SK-N-SH (cell line): ENCODE results near the gene CLINT1. TPM values are rescaled to one million over a fixed set of nuclear protein-coding genes. Genes with fewer than 3 reads are reported as not detected.

Source experiments
- CTCF ChIA-PET: fragments of 300-600, 350-600 bp; formaldehyde crosslinking; extraction: SDS; loops from one replicate; lab custom pipeline; 2021; lab: Yijun Ruan, JAX
- POLR2A ChIA-PET: fragments of 350-600 bp; sonication (Branson Sonifier 250); formaldehyde crosslinking; extraction: SDS; loops from one replicate; lab custom pipeline; 2020; ENCODE audit warnings: antibody characterized with exemption, inconsistent platforms; lab: Yijun Ruan, JAX
- DNase-seq: peaks from one replicate; pipeline ENCODE4 v3.0.0; 2012
- H2AFZ ChIP-seq: fragments of 200-600 bp; sonication (generic); 2 replicates; pipeline ENCODE4 v1.8.1; 2016; ENCODE audit warnings: antibody characterized with exemption, mild to moderate bottlenecking, low read depth
- H3F3A ChIP-seq: fragments of 200-600 bp; sonication (generic); replicated peaks from 2 replicates; pipeline ENCODE3; 2016; ENCODE audit warnings: antibody characterized with exemption, mild to moderate bottlenecking; ENCODE audit not compliant: insufficient read depth
- H3K27ac ChIP-seq, 2 experiments: fragments of 200-500 bp in 1 of 2; fragments of 200-600 bp in 1 of 2; sonication (Bioruptor generic) in 1 of 2; sonication (generic), shearing (Covaris generic) in 1 of 2; 2 replicates each; pipeline versions ENCODE4 v1.5.1 to v1.6.1; 2014 to 2016; ENCODE audit warnings: low read depth in 2 of 2, inconsistent platforms in 1 of 2, low read length in 1 of 2, mild to moderate bottlenecking in 1 of 2, mixed read lengths in 1 of 2
- H3K27me3 ChIP-seq: fragments of 200-600 bp; sonication (generic), shearing (Covaris generic); 2 replicates; pipeline ENCODE4 v1.6.1; 2016; ENCODE audit warnings: mixed run types; ENCODE audit not compliant: insufficient read depth
- H3K36me3 ChIP-seq, 2 experiments: fragments of 200-500 bp in 1 of 2; fragments of 200-600 bp in 1 of 2; sonication (Bioruptor generic) in 1 of 2; sonication (generic) in 1 of 2; replicated peaks in 1 of 2; 2 replicates each; pipeline versions ENCODE3 to v1.5.1; 2014 to 2016; ENCODE audit warnings: low read length in 1 of 2, mild to moderate bottlenecking in 1 of 2; ENCODE audit not compliant: insufficient read depth in 2 of 2, control insufficient read depth in 1 of 2
- H3K4me1 ChIP-seq, 2 experiments: fragments of 200-500 bp in 1 of 2; fragments of 200-600 bp in 1 of 2; sonication (Bioruptor generic) in 1 of 2; sonication (generic), shearing (Covaris generic) in 1 of 2; 2 replicates each; pipeline versions ENCODE4 v1.5.1 to v1.6.1; 2014 to 2016; ENCODE audit warnings: low read depth in 1 of 2, low read length in 1 of 2, mixed run types in 1 of 2; ENCODE audit not compliant: insufficient read depth in 2 of 2, control insufficient read depth in 1 of 2
- H3K4me2 ChIP-seq: fragments of 200-600 bp; sonication (generic), shearing (Covaris generic); 2 replicates; pipeline ENCODE4 v1.6.1; 2017; ENCODE audit warnings: mixed run types
- H3K4me3 ChIP-seq, 2 experiments: fragments of 200-500 bp in 1 of 2; fragments of 200-600 bp in 1 of 2; sonication (Bioruptor generic) in 1 of 2; sonication (generic), shearing (Covaris generic) in 1 of 2; 2 replicates each; pipeline versions ENCODE4 v1.5.1 to v1.8.1; 2014 to 2016; ENCODE audit warnings: low read depth in 2 of 2, inconsistent platforms in 1 of 2, low read length in 1 of 2, mild to moderate bottlenecking in 1 of 2, mixed read lengths in 1 of 2, moderate library complexity in 1 of 2
- H3K79me2 ChIP-seq: fragments of 200-600 bp; sonication (generic); 2 replicates; pipeline ENCODE4 v1.8.1; 2017; ENCODE audit warnings: mild to moderate bottlenecking; ENCODE audit not compliant: insufficient read depth
- H3K9ac ChIP-seq: fragments of 200-600 bp; sonication (generic); 2 replicates; pipeline ENCODE4 v1.6.1; 2017; ENCODE audit warnings: mixed run types
- H3K9me2 ChIP-seq: fragments of 200-600 bp; sonication (generic); 2 replicates; pipeline ENCODE4 v1.6.1; 2017; ENCODE audit warnings: mixed run types
- H3K9me3 ChIP-seq: fragments of 200-600 bp; sonication (generic); 2 replicates; pipeline ENCODE4 v1.6.1; 2017; ENCODE audit warnings: mixed run types, mild to moderate bottlenecking, moderate library complexity
- H4K20me1 ChIP-seq: fragments of 200-600 bp; sonication (generic); 2 replicates; pipeline ENCODE4 v1.6.1; 2017; ENCODE audit warnings: mild to moderate bottlenecking, mixed run types; ENCODE audit not compliant: insufficient read depth
- CHD2 ChIP-seq: fragments of 150-350 bp; IDR thresholded peaks from 2 replicates; pipeline ENCODE4 v1.6.1; 2018; ENCODE audit warnings: low read length; ENCODE audit not compliant: partially characterized antibody
- CTCF ChIP-seq: fragments of 200-600 bp; sonication (generic); IDR thresholded peaks from 2 replicates; pipeline ENCODE4 v1.6.1; 2017; ENCODE audit warnings: antibody characterized with exemption, mild to moderate bottlenecking, moderate library complexity
- ELF1 ChIP-seq: IDR thresholded peaks from 2 replicates; pipeline ENCODE4 v1.4.0; 2012
- FOSL2 ChIP-seq: IDR thresholded peaks from 2 replicates; pipeline ENCODE4 v1.4.0; 2012; ENCODE audit warnings: low read depth, mild to moderate bottlenecking, moderate library complexity, borderline replicate concordance
- IRF3 ChIP-seq: fragments of 150-350 bp; IDR thresholded peaks from 2 replicates; pipeline ENCODE4 v1.6.1; 2016; ENCODE audit warnings: mild to moderate bottlenecking, low read depth, low read length
- MEF2A ChIP-seq: IDR thresholded peaks from 2 replicates; pipeline ENCODE4 v1.4.0; 2012; ENCODE audit warnings: low read depth, borderline replicate concordance
- NFIC ChIP-seq: IDR thresholded peaks from 2 replicates; pipeline ENCODE4 v1.4.0; 2012; ENCODE audit warnings: borderline replicate concordance
- RAD21 ChIP-seq: IDR thresholded peaks from 2 replicates; pipeline ENCODE4 v1.6.1; 2012; ENCODE audit warnings: mild to moderate bottlenecking, low read length
- RFX5 ChIP-seq: IDR thresholded peaks from 2 replicates; pipeline ENCODE4 v1.6.1; 2012; ENCODE audit warnings: mild to moderate bottlenecking, improper control_type of control experiment, low read length
- RXRA ChIP-seq: IDR thresholded peaks from 2 replicates; pipeline ENCODE4 v1.4.0; 2012; ENCODE audit warnings: low read depth, mild to moderate bottlenecking, borderline replicate concordance
- SMC3 ChIP-seq: IDR thresholded peaks from 2 replicates; pipeline ENCODE4 v1.6.1; 2012; ENCODE audit warnings: low read depth, low read length, improper control_type of control experiment
- TCF12 ChIP-seq: IDR thresholded peaks from 2 replicates; pipeline ENCODE4 v1.4.0; 2012
- USF2 ChIP-seq: fragments of 150-350 bp; IDR thresholded peaks from 2 replicates; pipeline ENCODE4 v1.6.1; 2017; ENCODE audit warnings: antibody characterized with exemption, low read length, low read depth, borderline replicate concordance
- YY1 ChIP-seq: IDR thresholded peaks from 2 replicates; pipeline ENCODE4 v1.4.0; 2012; ENCODE audit warnings: low read depth, mild to moderate bottlenecking
- ZBTB33 ChIP-seq: IDR thresholded peaks from 2 replicates; pipeline ENCODE4 v1.4.0; 2012; ENCODE audit warnings: low read depth, borderline replicate concordance
- WGBS: methylation state at CpG from one replicate; pipeline ENCODE4 v1.1.6; 2017; ENCODE audit warnings: low lambda C conversion rate; 5-methylcytosine and 5-hydroxymethylcytosine counted together
- polyA plus RNA-seq, 3 experiments: library from polyadenylated mRNA; depleted of rRNA; stranded (reverse); fragments of >200 nt; gene quantifications; 2 replicates each; pipeline ENCODE4 v1.2.3, GENCODE V29; 2012

The CLINT1 gene
- polyA plus RNA-seq, 1 of the 3 experiments (the other 2 are of a cell fraction), result 65.4 TPM

- H3K9me2 ChIP-seq, result no peaks in the 10 kb centered on the region
- no peak overlapping the region for H3K4me2 ChIP-seq
- peaks cover 58% of the 10 kb centered on the region for H4K20me1 ChIP-seq
- no peaks in the 10 kb centered on the region; a peak in 1 of 4 replicates for H3K4me1 ChIP-seq
- no peak for DNase-seq
- no peak overlapping the region for H3K4me3 ChIP-seq
- H3K27ac ChIP-seq, result no peak overlapping the region
- TF ChIP-seq IRF3, result no peak
- TF ChIP-seq RAD21, result no peak
- TF ChIP-seq ELF1, result no peak
- no peak for TF ChIP-seq MEF2A
- TF ChIP-seq FOSL2, result no peak
- no peak for TF ChIP-seq CTCF
- no peak for TF ChIP-seq USF2
- no peak for TF ChIP-seq RXRA
- no peak for TF ChIP-seq SMC3
- TF ChIP-seq YY1, result no peak
- TF ChIP-seq, all 33 proteins: peak for 0
- WGBS, result 97% methylated on average over 5 of the region's 5 CpGs
- CTCF ChIA-PET, result interaction anchor here (0.9 to 1.4 kb wide), 3 partner anchors 9 to 13 kb away, joined by 3 to 8 read pairs (median 3); no protein-coding TSS in a partner anchor
- Histone ChIP-seq H2AFZ (no peak overlapping the region), H3K36me3 (peaks cover 0 to 27% of the 10 kb centered on the region in 2 experiments), H3F3A (no peaks in the 10 kb centered on the region), H3K27me3 (no peaks in the 10 kb centered on the region), H3K9me3 (no peaks in the 10 kb centered on the region), H3K9ac (no peak overlapping the region), H3K79me2 (peaks cover 96% of the 10 kb centered on the region)
- POLR2A ChIA-PET, result interaction anchor here (0.7 kb wide), 1 partner anchor 364 kb away, joined by 3 read pairs; no protein-coding TSS in a partner anchor
Observed at GRCh38 chr5:157842185-157842584, 16.8 kb downstream of the CLINT1 start.

- TF ChIP-seq TCF12 (no peak), CHD2 (no peak), NFIC (no peak), RFX5 (no peak), ZBTB33 (no peak)
- Histone ChIP-seq H3K4me2 (no peak overlapping the region), H4K20me1 (peaks cover 84% of the 10 kb centered on the region), H3K9me2 (no peaks in the 10 kb centered on the region), H3K27ac (no peak overlapping the region), H3F3A (no peaks in the 10 kb centered on the region), H3K36me3 (peaks cover 0 to 17% of the 10 kb centered on the region in 2 experiments), H3K27me3 (no peaks in the 10 kb centered on the region), H3K79me2 (peaks cover 96% of the 10 kb centered on the region), H3K9me3 (no peaks in the 10 kb centered on the region), H2AFZ (no peak overlapping the region), H3K4me3 (no peak overlapping the region), H3K9ac (no peak overlapping the region), H3K4me1 (no peaks in the 10 kb centered on the region; a peak in 1 of 4 replicates)
- 77% methylated on average over 8 of the region's 8 CpGs for WGBS
- ChIA-PET POLR2A (no interaction called here), CTCF (no interaction called here)
- no peak for DNase-seq
Observed at GRCh38 chr5:157839157-157839795, 19.7 kb downstream of the CLINT1 start.
